Limb (tissue), 2 donors: ENCODE data around the gene NLGN3.
"Not testable (repeated sequence)": the region's sequence is repeated elsewhere in the genome, so short reads cannot be mapped to it uniquely, and the experiment has no call there.

ENCODE experiments used
- DNase-seq, 2 donors: peaks; one replicate each; pipeline ENCODE4 v3.0.0-alpha.2; 2016; ENCODE audit errors: extremely low spot score in 2 of 2

Gene NLGN3

DNA sequence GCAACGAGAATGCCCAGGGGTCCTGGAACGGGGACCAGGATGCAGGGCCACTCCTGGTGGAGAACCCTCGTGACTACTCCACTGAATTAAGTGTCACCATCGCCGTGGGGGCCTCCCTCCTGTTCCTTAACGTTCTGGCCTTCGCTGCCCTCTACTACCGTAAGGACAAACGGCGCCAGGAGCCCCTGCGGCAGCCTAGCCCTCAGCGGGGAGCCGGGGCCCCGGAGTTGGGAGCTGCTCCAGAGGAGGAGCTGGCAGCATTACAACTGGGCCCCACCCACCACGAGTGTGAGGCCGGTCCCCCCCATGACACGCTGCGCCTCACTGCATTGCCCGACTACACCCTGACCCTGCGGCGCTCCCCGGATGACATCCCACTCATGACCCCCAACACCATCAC lies 24.9 kb downstream of the NLGN3 start:
- DNase-seq, result no peak

DNA sequence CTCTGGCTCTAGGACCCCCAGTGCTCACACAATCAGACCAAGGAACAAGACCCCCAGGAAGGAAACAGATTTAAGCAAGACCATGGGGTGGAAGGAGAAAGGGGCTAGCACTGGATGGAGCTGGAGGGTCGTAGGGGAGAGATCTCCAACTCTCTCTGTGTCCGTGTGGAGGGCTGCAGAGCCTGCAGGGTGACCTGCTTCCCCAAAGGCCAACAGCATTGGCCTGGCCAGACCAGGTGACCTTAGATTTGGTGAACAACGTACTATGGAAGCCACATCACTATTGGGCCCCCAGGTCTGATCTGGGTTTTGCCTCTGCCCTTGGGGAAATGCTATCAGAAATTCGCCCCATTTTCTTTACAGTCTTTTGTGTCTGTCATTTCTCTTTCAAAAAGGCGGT lies 26.0 kb downstream of the NLGN3 start:
- no peak for DNase-seq

DNA sequence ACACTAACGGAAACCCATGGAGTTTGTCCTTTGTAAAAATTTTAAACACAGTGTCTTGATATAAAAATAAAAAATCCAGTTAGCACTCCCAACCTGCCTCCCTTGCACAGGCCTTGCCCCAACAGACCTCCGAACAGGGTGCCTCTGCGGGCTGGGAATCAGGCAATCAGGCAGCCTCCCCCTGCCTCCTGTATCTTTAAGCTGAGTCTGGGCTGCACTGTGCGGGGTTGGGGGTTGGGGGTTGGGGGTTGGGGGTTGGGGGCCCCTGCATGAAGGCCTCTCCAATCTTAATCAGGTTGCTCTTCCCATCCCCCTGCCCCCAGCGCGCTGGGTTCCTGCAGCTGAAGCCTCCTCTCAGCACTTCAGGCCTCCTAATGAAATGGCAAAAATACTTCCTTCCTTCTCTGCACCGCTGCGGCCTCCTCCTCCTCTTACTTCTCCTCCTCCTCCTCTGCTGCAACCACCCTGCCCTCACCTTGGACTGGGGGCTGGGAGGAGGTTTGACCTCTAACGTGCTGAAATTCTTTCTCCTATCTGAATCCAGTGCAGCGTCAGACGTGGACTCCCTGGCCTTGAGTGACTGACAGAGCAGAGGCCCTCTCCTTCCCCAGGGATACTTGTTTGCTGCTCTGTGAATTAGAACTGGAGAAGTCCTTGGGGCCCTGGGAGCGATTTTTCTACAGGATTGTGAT lies 26.6 kb downstream of the NLGN3 start:
- no peak for DNase-seq

DNA sequence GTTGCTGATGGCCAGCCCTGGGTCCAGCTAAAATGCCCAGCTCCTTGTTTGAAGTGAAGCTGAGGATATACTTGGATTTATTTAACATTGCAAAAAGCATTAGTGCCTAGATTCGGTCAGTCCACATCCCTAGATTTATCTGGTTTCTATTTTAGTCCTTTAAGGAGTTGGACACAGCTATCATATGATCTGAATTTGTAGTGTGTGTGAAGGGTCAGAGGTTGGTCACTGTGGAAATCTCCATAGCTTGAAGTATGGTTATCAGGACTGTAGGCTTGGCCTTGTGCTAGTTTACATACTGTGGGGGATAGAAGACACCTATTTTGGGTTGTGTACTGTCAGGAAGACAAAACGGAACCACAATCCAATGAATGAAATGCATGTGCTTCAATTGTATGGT lies 28.8 kb downstream of the NLGN3 start:
- DNase-seq, result no peak

- DNase-seq, result no peak
These were observed 30.2 kb downstream of the NLGN3 start for GRCh38 chrX:71174795-71175194.

DNA sequence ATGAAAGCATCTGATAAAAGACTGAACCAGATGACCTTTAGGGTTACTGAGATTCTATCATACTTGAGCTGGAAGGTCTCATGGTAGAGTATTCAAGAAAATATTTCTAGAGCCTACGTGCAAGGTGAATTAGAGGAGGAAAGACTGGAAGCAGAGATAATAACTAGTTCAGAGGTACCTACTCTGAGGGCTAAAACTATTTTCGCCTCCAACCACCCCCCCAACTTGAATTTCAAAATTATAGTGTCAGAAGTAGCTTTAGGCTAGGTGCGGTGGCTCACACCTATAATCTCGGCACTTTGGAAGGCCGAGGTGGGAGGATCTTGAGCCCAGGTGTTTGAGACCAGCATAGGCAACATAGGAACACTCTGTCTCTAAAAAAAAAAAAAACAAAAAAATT lies 30.9 kb downstream of the NLGN3 start:
- no peak for DNase-seq

GRCh38 chrX:71177327-71177726 lies 32.7 kb downstream of the NLGN3 start:
- DNase-seq, result no peak

GRCh38 chrX:71178908-71179307 lies 34.3 kb downstream of the NLGN3 start:
- peak; percentile 45 to 50 for DNase-seq

DNA sequence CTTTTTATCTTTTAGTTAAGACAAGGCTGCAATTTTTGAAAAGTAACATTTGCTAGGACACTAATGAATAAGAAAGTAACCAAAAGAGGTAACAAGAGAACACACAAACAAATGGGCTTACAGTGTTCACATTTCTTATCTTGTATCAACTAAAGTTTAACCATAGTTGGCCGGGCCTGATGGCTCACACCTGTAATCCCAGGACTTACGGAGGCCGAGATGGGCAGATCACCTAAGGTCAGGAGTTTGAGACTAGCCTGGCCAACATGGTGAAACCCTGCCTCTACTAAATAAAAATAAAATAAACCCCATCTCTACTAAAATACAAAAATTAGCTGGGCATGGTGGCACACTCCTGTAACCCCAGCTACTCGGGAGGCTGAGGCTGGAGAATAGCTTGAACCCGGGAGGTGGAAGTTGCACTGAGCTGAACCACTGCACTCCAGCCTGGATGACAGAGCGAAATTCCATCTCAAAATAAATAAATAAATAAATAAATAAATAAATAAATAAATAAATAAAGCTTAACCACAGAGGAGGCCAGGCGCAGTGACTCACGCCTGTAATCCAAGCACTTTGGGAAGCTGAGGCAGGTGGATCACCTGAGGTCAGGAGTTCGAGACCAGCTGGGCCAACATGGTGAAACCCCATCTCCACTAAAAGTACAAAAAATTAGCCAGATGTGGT lies 36.1 kb downstream of the NLGN3 start:
- not testable (repeated sequence) for DNase-seq

DNA sequence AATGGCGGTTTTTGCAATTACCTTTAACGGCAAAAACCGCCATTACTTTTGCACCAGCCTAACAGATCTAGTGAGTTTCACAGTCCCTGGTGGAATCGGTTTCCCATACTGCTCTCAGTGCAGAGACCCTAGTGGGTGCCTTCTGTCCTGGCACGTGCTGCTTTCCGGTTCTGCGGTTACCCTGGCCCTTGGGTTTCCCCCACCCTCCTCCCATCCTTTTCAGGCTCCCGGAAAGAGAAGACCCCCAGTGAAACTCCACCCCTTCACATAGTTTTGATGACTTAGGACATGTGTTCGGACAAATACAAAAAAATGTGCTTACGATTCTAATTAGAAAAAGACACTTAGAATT lies 36.9 kb downstream of the NLGN3 start:
- peak in 1 of 2 donors; percentile 50 for DNase-seq

DNA sequence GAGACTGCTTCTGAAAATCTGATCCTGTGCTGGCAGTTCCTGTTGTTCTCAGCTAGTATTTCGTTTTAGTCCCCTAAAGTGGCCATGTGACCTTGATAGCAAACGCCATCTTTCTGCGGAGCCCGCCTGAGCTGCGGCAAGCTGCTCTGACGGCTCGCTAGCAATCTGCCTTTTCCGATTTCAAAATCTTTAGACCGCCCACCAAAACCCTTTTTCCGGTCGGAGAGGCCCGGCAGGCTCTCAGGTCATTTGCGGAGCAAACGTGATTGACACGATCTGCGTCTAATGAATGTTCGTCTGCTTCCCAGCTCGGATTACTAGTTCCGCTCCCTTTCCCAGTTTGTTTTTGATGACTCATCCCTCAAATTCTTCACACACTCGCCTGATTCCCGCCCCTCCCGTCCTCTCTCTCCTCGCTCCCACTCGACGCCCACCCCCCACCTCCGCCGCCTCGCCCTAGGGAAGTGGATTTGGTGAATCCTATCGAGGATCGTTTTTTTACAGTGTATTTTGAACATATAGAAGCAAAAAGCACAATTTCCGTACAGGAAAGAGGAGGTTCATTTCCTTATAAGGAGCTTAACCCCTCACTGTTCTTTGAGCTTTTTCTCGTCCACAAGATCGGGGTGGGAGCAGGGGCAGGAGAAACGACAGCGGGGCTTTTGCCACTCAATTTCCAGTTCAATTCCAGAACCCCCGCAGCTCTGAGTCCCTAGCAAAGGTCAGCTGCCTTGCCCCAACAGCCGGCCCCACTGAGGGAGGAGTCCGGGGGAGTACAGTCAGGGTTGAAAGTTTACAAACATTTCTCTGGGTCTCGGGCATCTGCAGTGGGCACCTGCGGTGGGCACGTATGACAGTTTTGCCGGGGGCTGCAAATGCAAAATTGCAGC lies 37.5 kb downstream of the NLGN3 start:
- peak; percentile 83 to 90 for DNase-seq

- no peak for DNase-seq
These were observed 38.2 kb downstream of the NLGN3 start for GRCh38 chrX:71182871-71183270.

GRCh38 chrX:71183341-71183740 lies 38.7 kb downstream of the NLGN3 start:
- no peak for DNase-seq

DNA sequence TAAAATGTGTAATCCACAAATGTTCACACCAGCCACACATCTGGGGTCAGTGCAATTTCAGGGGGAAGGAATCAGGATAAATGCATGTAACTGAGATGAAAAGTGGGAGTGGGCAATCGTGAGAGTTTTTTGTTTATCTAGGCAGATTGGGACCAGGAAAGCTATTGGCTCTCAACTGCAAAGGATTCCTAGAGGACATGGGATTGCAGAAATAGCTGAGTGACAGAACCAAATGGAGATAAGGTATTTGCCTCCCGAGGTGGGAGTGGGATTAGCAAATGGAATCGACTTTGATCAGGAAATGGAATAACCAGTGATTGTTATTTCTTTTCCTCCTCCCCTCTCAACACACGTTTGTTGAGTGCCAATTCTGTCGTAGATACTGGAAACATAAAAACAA lies 39.5 kb downstream of the NLGN3 start:
- DNase-seq, result no peak

DNA sequence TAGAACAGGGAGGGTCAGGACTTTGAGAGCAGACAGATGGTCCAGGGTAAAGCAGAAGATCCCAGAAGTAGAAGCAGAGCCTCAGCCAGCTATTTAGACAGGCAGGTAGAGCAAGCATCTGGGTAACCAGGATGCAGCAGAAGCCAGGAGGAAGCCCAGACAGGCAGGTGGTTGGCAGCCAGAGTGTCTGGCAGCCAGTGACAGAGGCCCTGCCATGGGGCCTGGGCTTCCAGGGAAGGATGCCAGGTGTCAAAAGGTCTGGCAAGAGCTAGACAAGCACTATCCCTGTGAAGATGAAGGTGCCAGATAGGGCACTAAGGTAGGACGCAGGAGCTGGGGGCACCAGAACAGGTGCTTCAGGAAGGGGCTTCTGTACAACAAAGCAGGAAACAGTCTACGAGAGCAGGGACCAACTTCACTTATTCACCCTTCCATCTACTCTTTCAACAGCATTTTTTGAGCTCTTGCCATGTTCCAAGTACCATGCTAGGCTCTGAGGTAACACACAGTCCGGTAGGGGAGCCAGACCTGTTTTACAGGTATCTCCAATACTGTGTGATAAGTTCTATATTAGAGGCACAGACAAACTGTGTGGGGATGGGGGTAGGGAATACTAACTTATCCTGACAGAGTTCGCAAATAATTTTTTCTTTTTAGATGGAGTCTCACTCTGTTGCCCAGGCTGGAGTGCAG lies 40.3 kb downstream of the NLGN3 start:
- DNase-seq, result no peak

- no peak for DNase-seq
These were observed 46.6 kb downstream of the NLGN3 start for GRCh38 chrX:71191248-71191647.

- no peak for DNase-seq
These were observed 51.5 kb downstream of the NLGN3 start for GRCh38 chrX:71195964-71196649.

DNA sequence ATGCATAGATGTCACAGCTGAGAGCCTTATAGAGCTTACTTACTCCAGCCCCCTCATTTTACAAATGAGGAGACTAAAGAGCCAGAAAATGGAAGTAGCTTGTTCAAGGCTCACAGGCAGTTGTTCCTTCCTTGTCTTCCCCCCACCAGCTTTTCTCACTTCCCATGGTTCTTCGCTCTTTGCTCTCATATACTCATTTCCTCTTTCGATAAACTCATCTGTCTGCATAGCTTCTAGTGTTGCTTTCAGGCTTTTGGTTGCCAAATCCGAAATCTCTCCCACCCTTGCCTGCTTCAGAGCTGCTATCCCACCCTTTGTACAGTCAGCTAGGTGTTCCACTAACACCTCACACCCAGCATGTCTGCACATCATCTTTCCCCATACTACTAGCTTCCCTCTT lies 53.4 kb downstream of the NLGN3 start:
- no peak for DNase-seq

DNA sequence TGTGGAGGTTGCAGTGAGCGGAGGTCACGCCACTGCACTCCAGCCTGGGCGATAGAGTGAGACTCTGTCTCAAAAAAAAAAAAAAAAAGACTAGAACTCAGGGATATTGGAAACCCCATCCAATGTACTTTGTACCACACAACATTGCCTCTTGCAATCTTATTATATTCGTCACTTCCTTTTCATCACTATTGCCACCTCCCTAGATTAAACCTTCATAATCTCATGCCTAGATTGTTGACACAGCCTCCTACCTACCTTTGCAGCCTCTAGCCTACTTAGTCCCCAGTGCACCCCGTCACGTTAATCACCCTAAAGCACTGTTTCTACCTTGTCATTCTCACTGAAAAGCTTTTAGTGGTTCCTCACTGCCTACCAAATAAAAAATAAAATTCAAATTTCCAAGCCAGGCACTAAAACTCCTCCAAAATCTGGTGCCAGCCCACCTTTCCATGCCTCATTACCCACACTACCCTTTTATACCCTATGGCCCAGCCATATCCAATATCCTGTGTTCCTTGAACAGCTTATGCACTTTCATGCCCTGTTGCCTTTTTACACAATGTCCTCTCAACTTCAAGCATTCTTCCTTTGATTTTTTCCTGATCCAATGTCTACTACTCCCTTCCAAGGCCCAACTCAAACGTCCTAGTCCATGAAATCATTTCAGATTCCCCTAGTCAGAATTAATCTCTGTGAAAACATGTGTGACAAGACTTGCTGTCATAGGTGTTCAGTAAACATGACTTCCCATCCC lies 54.8 kb downstream of the NLGN3 start:
- no peak for DNase-seq

DNA sequence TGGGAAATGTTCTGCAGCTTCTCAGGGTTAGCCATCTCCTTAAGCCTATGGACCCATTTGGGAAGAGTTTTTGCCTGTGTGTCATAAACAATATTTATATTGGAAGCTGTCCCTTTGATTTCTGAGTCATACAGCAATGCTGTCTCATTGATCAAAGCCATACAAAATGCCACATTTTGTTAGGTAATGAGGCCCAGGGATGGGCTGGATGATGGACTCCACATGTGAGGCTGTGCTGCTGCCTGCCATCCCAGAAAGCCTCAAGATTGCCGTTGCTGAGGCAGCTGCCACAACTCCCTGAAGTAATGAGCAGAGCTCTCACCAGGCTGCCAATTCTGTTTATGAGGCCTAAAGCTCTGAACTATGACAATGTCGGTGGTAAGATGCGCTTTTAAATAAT lies 66.2 kb downstream of the NLGN3 start:
- no peak for DNase-seq

DNA sequence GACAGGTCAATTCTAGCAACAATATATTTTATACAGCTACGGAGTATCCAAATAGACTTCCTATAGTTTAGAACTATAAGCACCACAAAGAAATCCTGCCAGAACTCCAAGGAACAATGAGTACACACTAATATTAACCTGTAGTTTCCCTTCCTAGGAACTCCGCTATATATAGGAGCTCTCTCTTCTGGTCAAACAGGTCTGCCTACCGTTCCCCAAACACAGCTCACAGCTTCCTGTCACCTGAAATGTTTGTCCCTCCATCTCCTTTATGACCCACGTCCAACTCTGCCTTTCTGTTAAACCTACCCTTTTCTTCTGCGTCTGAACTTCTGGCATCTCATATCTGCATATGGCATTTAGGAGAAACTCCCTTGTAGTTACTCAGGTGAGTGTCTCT lies 67.9 kb downstream of the NLGN3 start:
- no peak for DNase-seq
